Panc1 (cell line): ENCODE measurements around the gene TSPAN5.
"Not testable (repeated sequence)": the region's sequence is repeated elsewhere in the genome, so short reads cannot be mapped to it uniquely, and the experiment has no call there.

ENCODE experiments used
- POLR2AphosphoS5 ChIP-seq: IDR thresholded peaks from 2 replicates; pipeline ENCODE4 v1.6.1; 2012; ENCODE audit warnings: mild to moderate bottlenecking, low read depth, low read length, moderate library complexity
- SIN3A ChIP-seq: IDR thresholded peaks from 2 replicates; pipeline ENCODE4 v1.6.1; 2012; ENCODE audit warnings: low read depth, mild to moderate bottlenecking, low read length, moderate library complexity, borderline replicate concordance; ENCODE audit not compliant: insufficient read depth
- TCF7L2 ChIP-seq: IDR thresholded peaks from 2 replicates; pipeline ENCODE4 v1.6.1; 2011; ENCODE audit warnings: mild to moderate bottlenecking, low read depth, low read length, inconsistent platforms
- TF ChIP-seq, protein P1 (sequence below): fragments of 450-650 bp; IDR thresholded peaks from 2 replicates; pipeline ENCODE4 v1.5.1; 2017; ENCODE audit warnings: mild to moderate bottlenecking
- TF ChIP-seq, protein P2 (sequence below), 2 experiments: IDR thresholded peaks; 2 replicates each; pipeline ENCODE4 v1.6.1; 2011 to 2012; ENCODE audit warnings: low read depth in 2 of 2, control low read depth in 1 of 2, low read length in 1 of 2, mild to moderate bottlenecking in 1 of 2, moderate library complexity in 1 of 2; ENCODE audit not compliant: insufficient read depth in 1 of 2

DNA sequence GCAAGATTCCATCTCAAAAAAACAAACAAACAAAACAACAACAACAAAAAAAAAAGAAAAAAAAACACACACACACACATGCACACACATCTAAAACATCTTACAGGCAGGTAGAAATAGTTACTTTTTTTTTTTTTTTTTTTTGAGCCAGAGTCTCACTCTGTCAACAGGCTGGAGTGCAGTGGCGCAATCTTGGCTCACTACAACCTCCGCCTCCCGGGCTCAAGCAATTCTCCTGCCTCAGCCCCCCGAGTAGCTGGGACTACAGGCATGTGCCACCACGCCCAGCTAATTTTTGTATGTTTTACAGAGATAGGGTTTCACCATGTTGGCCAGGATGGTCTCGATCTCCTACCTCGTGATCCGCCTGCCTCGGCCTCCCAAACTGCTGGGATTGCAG lies 201.0 kb downstream of the TSPAN5 start:
- TF ChIP-seq, protein P1, sequence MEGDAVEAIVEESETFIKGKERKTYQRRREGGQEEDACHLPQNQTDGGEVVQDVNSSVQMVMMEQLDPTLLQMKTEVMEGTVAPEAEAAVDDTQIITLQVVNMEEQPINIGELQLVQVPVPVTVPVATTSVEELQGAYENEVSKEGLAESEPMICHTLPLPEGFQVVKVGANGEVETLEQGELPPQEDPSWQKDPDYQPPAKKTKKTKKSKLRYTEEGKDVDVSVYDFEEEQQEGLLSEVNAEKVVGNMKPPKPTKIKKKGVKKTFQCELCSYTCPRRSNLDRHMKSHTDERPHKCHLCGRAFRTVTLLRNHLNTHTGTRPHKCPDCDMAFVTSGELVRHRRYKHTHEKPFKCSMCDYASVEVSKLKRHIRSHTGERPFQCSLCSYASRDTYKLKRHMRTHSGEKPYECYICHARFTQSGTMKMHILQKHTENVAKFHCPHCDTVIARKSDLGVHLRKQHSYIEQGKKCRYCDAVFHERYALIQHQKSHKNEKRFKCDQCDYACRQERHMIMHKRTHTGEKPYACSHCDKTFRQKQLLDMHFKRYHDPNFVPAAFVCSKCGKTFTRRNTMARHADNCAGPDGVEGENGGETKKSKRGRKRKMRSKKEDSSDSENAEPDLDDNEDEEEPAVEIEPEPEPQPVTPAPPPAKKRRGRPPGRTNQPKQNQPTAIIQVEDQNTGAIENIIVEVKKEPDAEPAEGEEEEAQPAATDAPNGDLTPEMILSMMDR = not testable (repeated sequence)
- TF ChIP-seq POLR2AphosphoS5, TCF7L2, SIN3A: not testable (repeated sequence)
- TF ChIP-seq, protein P2, sequence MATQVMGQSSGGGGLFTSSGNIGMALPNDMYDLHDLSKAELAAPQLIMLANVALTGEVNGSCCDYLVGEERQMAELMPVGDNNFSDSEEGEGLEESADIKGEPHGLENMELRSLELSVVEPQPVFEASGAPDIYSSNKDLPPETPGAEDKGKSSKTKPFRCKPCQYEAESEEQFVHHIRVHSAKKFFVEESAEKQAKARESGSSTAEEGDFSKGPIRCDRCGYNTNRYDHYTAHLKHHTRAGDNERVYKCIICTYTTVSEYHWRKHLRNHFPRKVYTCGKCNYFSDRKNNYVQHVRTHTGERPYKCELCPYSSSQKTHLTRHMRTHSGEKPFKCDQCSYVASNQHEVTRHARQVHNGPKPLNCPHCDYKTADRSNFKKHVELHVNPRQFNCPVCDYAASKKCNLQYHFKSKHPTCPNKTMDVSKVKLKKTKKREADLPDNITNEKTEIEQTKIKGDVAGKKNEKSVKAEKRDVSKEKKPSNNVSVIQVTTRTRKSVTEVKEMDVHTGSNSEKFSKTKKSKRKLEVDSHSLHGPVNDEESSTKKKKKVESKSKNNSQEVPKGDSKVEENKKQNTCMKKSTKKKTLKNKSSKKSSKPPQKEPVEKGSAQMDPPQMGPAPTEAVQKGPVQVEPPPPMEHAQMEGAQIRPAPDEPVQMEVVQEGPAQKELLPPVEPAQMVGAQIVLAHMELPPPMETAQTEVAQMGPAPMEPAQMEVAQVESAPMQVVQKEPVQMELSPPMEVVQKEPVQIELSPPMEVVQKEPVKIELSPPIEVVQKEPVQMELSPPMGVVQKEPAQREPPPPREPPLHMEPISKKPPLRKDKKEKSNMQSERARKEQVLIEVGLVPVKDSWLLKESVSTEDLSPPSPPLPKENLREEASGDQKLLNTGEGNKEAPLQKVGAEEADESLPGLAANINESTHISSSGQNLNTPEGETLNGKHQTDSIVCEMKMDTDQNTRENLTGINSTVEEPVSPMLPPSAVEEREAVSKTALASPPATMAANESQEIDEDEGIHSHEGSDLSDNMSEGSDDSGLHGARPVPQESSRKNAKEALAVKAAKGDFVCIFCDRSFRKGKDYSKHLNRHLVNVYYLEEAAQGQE (IDR thresholded peaks at IDR 0.05; ENCODE audit: insufficient read depth in 1 of 2, low read depth in 2 of 2, low read length in 1 of 2) = not testable (repeated sequence)
